T1000 (cell line): Measurements from ENCODE around the gene PACS1.
"Not testable (repeated sequence)": the region's sequence is repeated elsewhere in the genome, so short reads cannot be mapped to it uniquely, and the experiment has no call there.

Experiments used
- DNase-seq: peaks from one replicate; lab custom pipeline; 2025; ENCODE audit warnings: mixed read lengths; lab: John Stamatoyannopoulos, UW

Gene PACS1

DNA sequence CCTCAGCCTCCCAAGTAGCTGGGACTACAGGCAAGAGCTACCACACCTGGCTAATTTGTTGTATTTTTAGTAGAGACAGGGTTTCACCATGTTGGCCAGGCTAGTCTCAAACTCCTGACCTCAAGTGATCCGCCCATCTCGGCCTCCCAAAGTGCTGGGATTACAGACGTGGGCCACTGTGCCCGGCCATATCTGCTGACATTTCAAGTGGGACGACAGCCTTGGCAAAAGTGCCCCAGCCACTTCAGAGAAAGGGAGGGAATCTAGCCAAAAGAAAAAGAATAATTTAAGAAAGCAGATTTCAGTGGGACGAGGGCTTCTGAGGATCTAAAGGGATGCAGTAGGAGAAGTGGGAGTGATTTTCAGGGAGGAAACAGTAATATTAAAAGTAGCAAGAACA, 183.0 kb downstream of the PACS1 start:
- DNase-seq: not testable (repeated sequence)

GRCh38 chr11:66258473-66258893, 188.4 kb downstream of the PACS1 start:
- DNase-seq: no peak

- DNase-seq: no peak
These were observed 189.2 kb downstream of the PACS1 start for GRCh38 chr11:66259225-66259624.

DNA sequence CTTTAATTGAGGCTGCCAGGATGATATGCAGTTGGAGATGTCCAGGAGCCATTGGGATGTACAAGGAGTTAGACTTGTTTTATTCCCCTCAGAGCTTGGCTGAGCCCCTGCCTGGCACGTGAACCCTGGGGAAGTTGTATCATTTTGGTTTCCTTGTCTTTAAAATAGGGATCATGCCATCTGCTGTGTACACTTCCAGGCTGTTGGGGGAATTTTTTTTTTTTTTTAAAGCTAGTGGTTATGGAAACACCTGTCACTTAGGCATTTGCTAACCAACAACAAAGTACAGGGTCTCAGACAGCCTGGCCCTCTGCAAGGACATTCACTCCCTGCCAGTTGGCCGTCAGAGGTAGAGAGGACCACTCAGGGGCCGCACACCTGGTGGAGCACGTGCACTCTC, 189.9 kb downstream of the PACS1 start:
- DNase-seq: no peak

- no peak for DNase-seq
These were observed 191.5 kb downstream of the PACS1 start for GRCh38 chr11:66261578-66261977.

DNA sequence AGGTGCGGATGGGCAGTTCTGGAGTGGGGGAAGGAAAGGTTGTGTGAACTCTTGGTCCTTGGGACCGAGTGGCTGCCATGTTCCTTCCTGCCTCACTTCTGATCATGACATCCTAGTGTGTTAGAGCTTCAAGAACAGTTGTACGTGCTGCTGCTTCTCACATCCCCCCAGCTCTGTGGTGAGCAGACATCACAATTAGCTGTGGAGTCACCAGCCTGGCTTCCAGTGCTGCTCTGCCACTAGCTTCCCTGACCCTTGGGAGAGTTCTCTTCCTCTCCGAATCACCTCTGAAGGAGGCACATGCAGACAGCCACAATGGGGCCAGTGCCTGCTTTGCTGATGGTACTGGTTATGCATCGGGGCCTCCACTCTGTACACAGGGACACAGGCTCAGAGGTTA, 192.1 kb downstream of the PACS1 start:
- DNase-seq: no peak

DNA sequence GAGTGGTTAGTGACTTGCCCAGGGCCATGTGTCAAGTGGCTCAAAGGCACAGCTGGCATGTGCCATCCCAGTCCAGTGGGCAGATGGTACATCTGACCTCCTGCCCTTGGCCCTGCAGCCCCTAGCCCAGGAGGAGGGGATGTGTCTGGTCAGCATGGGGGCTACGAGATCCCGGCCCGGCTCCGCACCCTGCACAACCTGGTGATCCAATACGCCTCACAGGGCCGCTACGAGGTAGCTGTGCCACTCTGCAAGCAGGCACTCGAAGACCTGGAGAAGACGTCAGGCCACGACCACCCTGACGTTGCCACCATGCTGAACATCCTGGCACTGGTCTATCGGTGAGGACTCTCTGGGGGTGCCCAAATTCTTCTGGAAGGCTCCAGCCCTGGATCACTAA, 192.6 kb downstream of the PACS1 start:
- no peak for DNase-seq

DNA sequence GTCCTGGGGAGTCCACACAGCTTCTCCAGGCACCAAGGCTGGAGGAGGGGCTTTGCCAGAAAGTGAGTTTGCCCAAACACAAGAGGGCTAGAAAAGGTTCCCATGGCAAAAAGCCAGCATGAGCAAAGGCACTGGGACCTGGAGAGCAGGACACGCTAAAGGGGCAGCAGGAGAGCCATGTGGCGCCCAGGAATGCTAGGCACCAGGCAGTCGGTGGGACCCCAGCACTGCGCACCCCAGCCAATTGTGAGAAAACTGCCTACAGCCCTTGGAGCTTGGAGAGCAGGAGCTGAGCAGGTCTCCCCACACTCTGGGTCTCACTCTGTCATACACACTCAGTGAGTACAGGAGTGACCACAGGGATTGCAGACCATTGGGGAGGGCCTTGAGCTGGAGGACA, 193.2 kb downstream of the PACS1 start:
- DNase-seq: no peak

GRCh38 chr11:66263785-66264184, 193.7 kb downstream of the PACS1 start:
- DNase-seq: no peak

DNA sequence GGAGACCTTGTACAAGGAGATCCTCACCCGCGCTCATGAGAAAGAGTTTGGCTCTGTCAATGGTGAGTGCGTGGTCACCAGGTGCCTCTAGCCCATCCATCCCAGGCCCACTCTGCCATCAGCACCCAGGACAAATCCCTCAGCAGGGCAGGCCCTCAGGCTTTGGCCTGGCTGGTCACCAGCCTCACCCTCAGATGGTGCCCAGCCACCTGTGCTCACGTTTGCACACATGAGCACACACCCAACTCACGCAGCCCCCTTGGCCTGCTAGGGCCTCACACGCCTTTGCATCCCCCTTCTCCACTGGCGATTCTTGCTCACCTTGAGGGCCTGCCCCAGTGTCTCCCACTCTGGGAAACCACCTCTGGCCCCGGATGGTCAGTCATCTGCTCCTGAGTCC, 194.3 kb downstream of the PACS1 start:
- DNase-seq: no peak

- no peak for DNase-seq
These were observed 194.8 kb downstream of the PACS1 start for GRCh38 chr11:66264914-66265313.

- no peak for DNase-seq
These were observed 195.7 kb downstream of the PACS1 start for GRCh38 chr11:66265531-66266377.

DNA sequence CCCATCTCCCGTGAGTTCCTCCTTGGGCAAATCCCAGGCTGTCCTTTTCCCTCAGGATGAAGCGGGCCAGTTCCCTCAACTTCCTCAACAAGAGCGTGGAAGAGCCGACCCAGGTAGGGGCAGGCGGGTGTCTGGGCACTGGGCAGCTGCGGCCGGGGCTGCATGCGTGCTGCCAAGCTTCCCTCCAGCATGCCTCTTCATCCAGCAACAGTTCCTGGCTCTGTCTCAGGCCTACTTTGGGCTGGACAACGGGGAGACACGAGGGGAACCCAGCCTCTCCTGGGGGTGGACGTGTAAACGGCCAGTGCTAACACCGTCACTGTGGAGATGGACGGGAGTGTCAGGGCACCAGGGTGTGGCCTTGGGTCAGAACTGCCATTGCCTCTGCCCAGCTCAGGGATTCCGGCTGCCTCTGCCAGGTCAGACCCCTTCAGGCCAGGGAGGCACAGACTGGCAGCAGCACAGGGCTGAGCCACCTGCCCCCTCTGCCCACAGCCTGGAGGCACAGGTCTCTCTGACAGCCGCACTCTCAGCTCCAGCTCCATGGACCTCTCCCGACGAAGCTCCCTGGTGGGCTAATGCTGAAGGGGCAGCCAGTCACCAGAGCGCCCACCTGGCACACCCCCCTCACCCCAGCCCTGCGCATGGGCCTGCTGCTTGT, 196.4 kb downstream of the PACS1 start:
- no peak for DNase-seq

DNA sequence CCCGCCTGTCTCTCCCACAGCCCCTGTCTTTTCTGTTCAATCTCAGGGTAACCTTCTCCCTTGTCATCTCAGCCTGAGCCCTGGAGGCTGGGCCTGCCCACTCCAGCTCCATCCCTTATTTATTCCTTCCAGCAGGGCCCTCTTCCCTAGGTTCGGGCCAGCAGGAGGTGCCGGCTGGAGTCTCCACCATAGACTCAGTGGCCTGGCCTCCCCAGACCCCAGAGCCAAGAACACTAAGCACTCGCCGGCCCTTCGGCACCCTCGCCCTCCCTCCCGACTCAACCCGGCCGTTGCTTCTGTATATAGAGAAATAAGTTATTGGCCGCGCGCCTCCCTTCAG, 196.9 kb downstream of the PACS1 start:
- no peak for DNase-seq

GRCh38 chr11:66267379-66268243, 197.5 kb downstream of the PACS1 start:
- peak; percentile 83 for DNase-seq

DNA sequence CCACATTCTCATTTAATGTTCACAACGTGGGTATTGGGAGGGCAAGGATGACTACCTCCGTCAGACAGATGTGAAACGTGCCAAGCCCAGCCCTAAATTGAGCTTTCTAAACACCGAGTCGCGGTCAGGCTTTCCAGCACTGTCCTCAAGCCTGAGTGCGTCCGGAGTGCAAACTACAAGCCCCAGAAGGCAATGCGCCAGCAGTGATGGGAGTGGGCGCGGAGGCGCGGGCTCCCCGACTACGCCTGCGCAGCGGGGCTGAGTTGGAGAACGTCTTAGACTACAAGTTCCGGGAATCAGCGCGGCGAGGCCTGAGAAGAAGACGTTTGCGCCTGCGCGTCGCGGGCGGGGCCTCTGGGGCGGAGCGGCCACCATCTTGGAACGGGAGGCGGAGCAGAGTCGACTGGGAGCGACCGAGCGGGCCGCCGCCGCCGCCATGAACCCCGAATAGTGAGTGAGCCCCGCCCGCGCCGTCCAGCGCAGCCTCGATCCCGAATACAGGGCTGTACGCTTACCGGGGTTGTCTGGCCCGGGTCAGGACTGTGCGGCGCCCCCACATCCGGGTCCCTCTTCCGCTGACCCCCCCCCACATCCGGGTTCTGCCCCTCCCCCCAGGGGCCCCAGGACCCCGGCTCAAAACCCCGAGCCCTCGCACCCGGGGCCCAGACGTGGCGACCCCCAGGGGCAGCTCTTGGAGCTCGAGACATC, 198.3 kb downstream of the PACS1 start, which contains the start of gene RAB1B:
Gene RAB1B, plus strand, starts transcription at position 396 of the 708 bp plus-strand sequence. Its CDS starts 41 bp downstream, at position 437.
- peak; percentile 99 for DNase-seq

GRCh38 chr11:66268952-66269905, 199.2 kb downstream of the PACS1 start:
- no peak for DNase-seq

DNA sequence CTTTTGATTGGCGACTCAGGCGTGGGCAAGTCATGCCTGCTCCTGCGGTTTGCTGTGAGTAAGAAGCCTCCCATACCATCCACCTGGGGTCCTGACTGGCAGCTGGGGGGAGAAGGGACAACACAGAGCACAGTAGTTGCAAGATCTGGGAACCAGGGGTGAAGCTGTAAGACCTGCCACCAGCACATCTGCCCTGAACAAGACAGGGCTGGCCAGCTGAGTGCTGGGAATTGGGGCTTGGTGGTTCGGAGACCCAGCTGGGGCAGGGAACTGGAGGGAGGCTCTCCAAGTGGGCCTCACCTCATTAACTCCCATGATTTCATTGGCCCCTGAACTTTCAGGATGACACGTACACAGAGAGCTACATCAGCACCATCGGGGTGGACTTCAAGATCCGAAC, 201.7 kb downstream of the PACS1 start:
- no peak for DNase-seq

DNA sequence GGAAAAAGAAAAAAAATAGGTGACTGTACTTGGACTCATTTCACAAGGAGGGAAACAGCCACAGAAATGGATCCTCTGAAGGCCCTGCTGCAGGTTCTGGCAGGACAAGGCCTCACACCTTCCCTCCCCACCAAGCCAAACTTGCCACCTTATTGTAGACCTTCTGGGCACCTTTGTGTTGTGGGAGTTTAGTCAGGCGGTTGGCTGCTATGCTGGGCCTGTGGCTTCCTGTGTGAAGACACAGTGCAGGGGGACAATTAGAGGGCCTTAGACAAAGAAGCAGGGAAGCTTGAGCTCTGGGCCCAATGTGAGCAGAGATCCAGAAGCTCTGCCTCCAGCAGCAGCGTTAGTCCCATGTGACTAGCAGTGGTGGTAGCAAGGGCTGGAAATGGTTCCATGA, 202.5 kb downstream of the PACS1 start:
- DNase-seq: no peak

DNA sequence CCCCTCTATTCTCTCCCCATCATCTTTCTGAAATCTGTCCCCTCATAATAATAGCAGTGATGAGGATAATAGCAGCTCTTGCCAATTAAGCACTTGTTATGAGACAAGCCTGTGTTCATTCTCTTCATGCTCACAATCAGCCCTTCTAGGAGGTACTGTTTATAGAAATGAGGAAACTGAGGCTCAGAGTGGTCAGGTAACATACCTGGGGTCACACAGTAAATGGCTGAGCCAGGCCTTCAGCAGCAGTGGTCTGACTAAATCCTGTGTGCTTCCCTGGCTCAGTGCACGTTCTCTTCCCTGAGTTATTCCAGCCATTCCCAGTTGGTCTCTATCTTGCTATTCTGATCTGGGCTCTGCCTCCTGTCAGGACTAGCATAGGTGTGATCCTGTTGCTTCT, 204.1 kb downstream of the PACS1 start:
- DNase-seq: no peak

- DNase-seq: no peak
These were observed 205.3 kb downstream of the PACS1 start for GRCh38 chr11:66275396-66275795.
